ENCODE data around the gene SYVN1. TPM values are rescaled to one million over a fixed set of nuclear protein-coding genes. Genes with fewer than 3 reads are reported as not detected.

SYVN1 gene
- total and polyA plus RNA-seq, 4 donors = 19.9 to 210 (median 56.6) TPM

GRCh38 chr11:65128182-65129145, 5.9 kb downstream of the SYVN1 start:
- no peak for TF ChIP-seq ZBTB33 (IDR thresholded peaks at IDR 0.05)
- 90% methylated on average over 15 of the region's 15 CpGs for WGBS
- no peak overlapping the region for H3K9ac ChIP-seq (ENCODE audit: low read depth in 1 of 2, low read length in 2 of 2)
- no peaks in the 10 kb centered on the region for H3K9me3 ChIP-seq (ENCODE audit: control insufficient read depth in 4 of 4, low read length in 3 of 4)
- H3K4me3 ChIP-seq (ENCODE audit: low read depth in 1 of 3, low read length in 3 of 3) = no peak overlapping the region
- H3K4me1 ChIP-seq (ENCODE audit: control insufficient read depth in 4 of 4, insufficient read depth in 4 of 4, low read length in 3 of 4) = peaks cover 0 to 28% (median 22%) of the 10 kb centered on the region in 4 donors
- peaks cover 43 to 83% (median 58%) of the 10 kb centered on the region in 4 donors for H3K36me3 ChIP-seq (ENCODE audit: control insufficient read depth in 4 of 4, insufficient read depth in 3 of 4, low read depth in 1 of 4, low read length in 3 of 4)
- H3K27me3 ChIP-seq (ENCODE audit: control insufficient read depth in 4 of 4, insufficient read depth in 4 of 4, low read length in 3 of 4) = no peaks in the 10 kb centered on the region
- no peak overlapping the region for H3K27ac ChIP-seq (ENCODE audit: low read depth in 1 of 2, low read length in 2 of 2)
- DNase-seq (ENCODE audit: low spot score) = no peak

- TF ChIP-seq JUND (IDR thresholded peaks at IDR 0.05) (no peak), NR2F2 (IDR thresholded peaks at IDR 0.05) (no peak), RXRA (IDR thresholded peaks at IDR 0.05) (no peak), ATF3 (IDR thresholded peaks at IDR 0.05) (no peak), SP1 (IDR thresholded peaks at IDR 0.05) (no peak), EGR1 (IDR thresholded peaks at IDR 0.05; ENCODE audit: low read depth in 2 of 2) (no peak), HNF4G (IDR thresholded peaks at IDR 0.05) (no peak), FOXA2 (IDR thresholded peaks at IDR 0.05) (no peak), REST (IDR thresholded peaks at IDR 0.05) (no peak), FOXA1 (IDR thresholded peaks at IDR 0.05) (no peak), MAX (IDR thresholded peaks at IDR 0.05) (no peak), RAD21 (IDR thresholded peaks at IDR 0.05) (no peak), HNF4A (conservative IDR thresholded peaks at IDR 0.05) (no peak), TAF1 (conservative IDR thresholded peaks at IDR 0.05) (no peak), GABPA (IDR thresholded peaks at IDR 0.05 in 1 of 2, conservative IDR thresholded peaks at IDR 0.05 in 1 of 2) (no peak), ZBTB33 (IDR thresholded peaks at IDR 0.05) (no peak), CTCF (IDR thresholded peaks at IDR 0.05; ENCODE audit: low read depth, low read length, missing input control) (no peak), YY1 (IDR thresholded peaks at IDR 0.05) (no peak)
- Histone ChIP-seq H3K9me3 (ENCODE audit: control insufficient read depth in 4 of 4, low read length in 3 of 4) (no peaks in the 10 kb centered on the region), H3K4me1 (ENCODE audit: control insufficient read depth in 4 of 4, insufficient read depth in 4 of 4, low read length in 3 of 4) (peaks cover 0 to 26% (median 20%) of the 10 kb centered on the region in 4 donors), H3K4me3 (ENCODE audit: low read depth in 1 of 3, low read length in 3 of 3) (no peak overlapping the region), H3K36me3 (ENCODE audit: control insufficient read depth in 4 of 4, insufficient read depth in 3 of 4, low read depth in 1 of 4, low read length in 3 of 4) (peaks cover 39 to 79% (median 55%) of the 10 kb centered on the region in 4 donors), H3K27me3 (ENCODE audit: control insufficient read depth in 4 of 4, insufficient read depth in 4 of 4, low read length in 3 of 4) (no peaks in the 10 kb centered on the region), H3K9ac (ENCODE audit: low read depth in 1 of 2, low read length in 2 of 2) (no peak overlapping the region), H3K27ac (ENCODE audit: low read depth in 1 of 2, low read length in 2 of 2) (no peak overlapping the region)
- no peak for DNase-seq (ENCODE audit: low spot score)
- 92% methylated on average over 12 of the region's 12 CpGs for WGBS
Observed at GRCh38 chr11:65127473-65128181, 6.7 kb downstream of the SYVN1 start.

All from liver (tissue), 9 donors.